Measurements from ENCODE around the gene PUM1. TPM values are rescaled to one million over a fixed set of nuclear protein-coding genes. Genes with fewer than 3 reads are reported as not detected.

PUM1 gene
- total RNA-seq, 1 donor = 61.1 TPM

DNA sequence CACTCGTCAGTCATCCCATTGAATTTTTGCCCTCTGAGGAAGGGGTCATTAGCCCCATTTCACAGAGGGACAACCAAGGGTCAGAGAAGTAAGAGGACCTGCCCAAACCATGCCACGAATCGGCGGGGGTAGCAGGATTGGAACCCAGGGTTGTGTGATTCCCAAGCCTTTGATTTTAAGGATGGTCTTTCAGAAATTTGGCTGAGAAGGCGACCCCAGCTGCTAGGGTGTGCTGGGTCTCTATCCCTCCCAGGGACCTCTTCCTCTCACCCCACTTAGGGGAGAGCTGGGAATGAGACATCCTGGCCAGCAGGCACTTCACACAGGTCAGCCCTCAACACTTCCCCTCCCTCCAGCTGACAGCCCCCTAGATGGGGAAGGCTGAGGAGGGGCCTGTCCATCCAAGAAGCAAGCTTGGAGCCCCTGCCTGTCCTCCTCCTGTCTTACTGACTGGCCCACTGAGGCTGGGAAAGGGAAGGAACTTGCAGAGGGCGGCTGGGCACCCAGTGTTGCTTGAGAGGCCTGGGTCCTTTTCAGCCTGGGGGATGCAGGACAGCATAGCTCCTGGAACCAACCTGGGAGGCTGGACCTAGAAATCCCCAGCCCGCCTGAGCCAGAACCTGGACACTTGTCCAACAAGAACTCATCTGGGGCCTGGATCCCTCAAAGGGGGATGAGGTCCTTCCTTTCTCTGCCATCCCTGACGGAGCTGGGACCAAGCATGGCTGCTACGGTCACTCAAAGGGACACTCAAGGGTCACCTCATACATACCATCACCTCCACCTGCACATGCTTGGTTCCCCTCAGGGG lies 158.7 kb downstream of the PUM1 start:
- H3K4me3 ChIP-seq (ENCODE audit: low read depth, low read length) = peak overlapping the region; percentile 72
- TF ChIP-seq CTCF (IDR thresholded peaks at IDR 0.05; ENCODE audit: insufficient read depth, low read length) = no peak
- DNase-seq (ENCODE audit: low read depth) = no peak

GRCh38 chr1:30905916-30906620 lies 159.4 kb downstream of the PUM1 start:
- no peak for TF ChIP-seq CTCF (IDR thresholded peaks at IDR 0.05; ENCODE audit: insufficient read depth, low read length)
- no peak overlapping the region for H3K4me3 ChIP-seq (ENCODE audit: low read depth, low read length)
- no peak for DNase-seq (ENCODE audit: low read depth)

DNA sequence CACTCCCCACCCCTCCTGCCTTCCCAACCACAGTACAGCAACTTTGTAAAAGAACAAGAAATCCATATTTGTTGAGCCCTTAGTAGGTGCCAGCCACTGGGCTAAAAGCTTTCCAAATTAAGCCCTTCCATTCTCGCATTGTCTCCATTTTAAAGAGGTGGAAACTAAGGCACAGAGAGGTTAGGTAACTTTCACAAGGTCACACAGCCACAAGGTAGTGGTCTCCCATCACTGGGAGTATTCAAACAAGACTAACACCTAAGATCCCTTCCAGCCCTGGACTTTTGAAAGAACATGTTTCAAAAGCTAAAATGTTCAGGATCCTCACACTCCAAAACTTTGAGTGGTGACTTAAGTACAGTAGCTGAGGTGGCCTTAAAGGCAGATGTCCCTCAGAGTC lies 160.1 kb downstream of the PUM1 start:
- no peak for TF ChIP-seq CTCF (IDR thresholded peaks at IDR 0.05; ENCODE audit: insufficient read depth, low read length)

GRCh38 chr1:30904962-30905335 lies 160.6 kb downstream of the PUM1 start:
- DNase-seq (ENCODE audit: low read depth) = no peak
- TF ChIP-seq CTCF (IDR thresholded peaks at IDR 0.05; ENCODE audit: insufficient read depth, low read length) = no peak
- no peak overlapping the region for H3K4me3 ChIP-seq (ENCODE audit: low read depth, low read length)

More for the DNA sequence above, 160.1 kb downstream of the PUM1 start:
- H3K4me3 ChIP-seq (ENCODE audit: low read depth, low read length) = no peak overlapping the region
- no peak for DNase-seq (ENCODE audit: low read depth)

DNA sequence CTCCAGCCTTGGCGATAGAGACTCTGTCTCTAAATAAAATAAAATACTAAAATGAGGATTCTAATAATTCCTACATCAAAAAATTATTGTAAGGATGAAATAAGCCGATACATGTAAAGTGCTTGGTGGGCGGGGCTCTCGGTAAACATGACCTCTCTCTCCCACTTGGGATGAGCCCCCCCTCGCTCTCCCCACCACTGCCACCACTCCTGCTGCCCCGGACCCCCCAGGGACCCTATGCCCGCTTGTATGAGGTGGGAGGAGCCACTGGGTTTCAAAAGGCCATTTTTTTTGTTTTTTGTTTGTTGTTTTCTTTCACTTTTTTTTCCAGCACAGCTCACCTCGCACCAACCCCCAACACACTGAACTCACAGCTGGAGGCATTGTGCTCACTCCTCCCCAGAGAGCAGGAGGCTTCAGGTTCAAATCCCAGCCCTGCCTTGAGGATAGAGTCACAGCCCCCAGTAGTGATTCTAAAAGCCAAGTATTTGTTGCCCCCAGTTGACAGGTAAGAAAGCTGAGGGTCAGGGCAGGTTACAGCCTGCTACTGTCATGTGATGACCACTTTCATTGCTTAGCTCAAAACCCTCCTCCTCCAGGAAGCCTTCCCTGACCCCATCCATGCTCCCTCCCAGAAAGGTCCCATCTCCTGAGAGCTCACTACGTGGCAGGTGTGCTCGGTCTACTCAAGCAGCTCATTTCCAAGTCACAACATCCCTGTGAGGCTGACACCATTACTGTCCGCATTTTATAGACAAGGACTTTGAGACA lies 161.1 kb downstream of the PUM1 start:
- DNase-seq (ENCODE audit: low read depth) = no peak
- TF ChIP-seq CTCF (IDR thresholded peaks at IDR 0.05; ENCODE audit: insufficient read depth, low read length) = no peak
- H3K4me3 ChIP-seq (ENCODE audit: low read depth, low read length) = no peak overlapping the region

- DNase-seq (ENCODE audit: low read depth) = no peak
Measured at GRCh38 chr1:30903343-30904034, 162.0 kb downstream of the PUM1 start.

More at GRCh38 chr1:30903343-30904034, 162.0 kb downstream of the PUM1 start:
- H3K4me3 ChIP-seq (ENCODE audit: low read depth, low read length) = no peak overlapping the region
- TF ChIP-seq CTCF (IDR thresholded peaks at IDR 0.05; ENCODE audit: insufficient read depth, low read length) = no peak
